Astrocyte of the spinal cord (primary cell): ENCODE results near the gene ALDH3B2.
A peak's percentile ranks its signal among the peaks of the same experiment; 100 is the strongest.

Source experiments
- DNase-seq: peaks from one replicate; pipeline ENCODE4 v3.0.0; 2011; ENCODE audit warnings: low read depth, low spot score
- H3K4me3 ChIP-seq: 2 replicates; pipeline ENCODE4 v1.5.1; 2011; ENCODE audit warnings: low read depth, mild to moderate bottlenecking, low read length, moderate library complexity
- CTCF ChIP-seq: IDR thresholded peaks from 2 replicates; pipeline ENCODE4 v1.5.1; 2012; ENCODE audit warnings: low read depth, mild to moderate bottlenecking, low read length, inconsistent platforms
- in situ Hi-C: cut with HindIII; loops from 2 replicates; pipeline ENCODE4 v1.10.0; 2017; ENCODE audit warnings: low sequenced_read_pairs

Gene ALDH3B2

GRCh38 chr11:67700548-67701262 is 26.3 kb upstream of the ALDH3B2 start:
- no peak overlapping the region for H3K4me3 ChIP-seq
- no peak for TF ChIP-seq CTCF
- no peak for DNase-seq
- in situ Hi-C loops: no loop called here

GRCh38 chr11:67700141-67700540 is 25.7 kb upstream of the ALDH3B2 start:
- in situ Hi-C loops: no loop called here
- no peak overlapping the region for H3K4me3 ChIP-seq
- DNase-seq: no peak
- no peak for TF ChIP-seq CTCF

- in situ Hi-C loops: no loop called here
- TF ChIP-seq CTCF: no peak
- DNase-seq: no peak
- H3K4me3 ChIP-seq: no peak overlapping the region
Measured at GRCh38 chr11:67699521-67699920, 25.1 kb upstream of the ALDH3B2 start.

GRCh38 chr11:67698247-67698646 is 23.8 kb upstream of the ALDH3B2 start:
- peak; percentile 16 for TF ChIP-seq CTCF
- in situ Hi-C loops: no loop called here
- no peak overlapping the region for H3K4me3 ChIP-seq
- no peak for DNase-seq

- TF ChIP-seq CTCF: no peak
- no peak for DNase-seq
- in situ Hi-C loops: no loop called here
- H3K4me3 ChIP-seq: no peak overlapping the region
Measured at GRCh38 chr11:67697846-67698245, 23.4 kb upstream of the ALDH3B2 start.

GRCh38 chr11:67696998-67697397 is 22.6 kb upstream of the ALDH3B2 start:
- no peak for DNase-seq
- no peak overlapping the region for H3K4me3 ChIP-seq
- TF ChIP-seq CTCF: no peak
- in situ Hi-C loops: no loop called here

- DNase-seq: no peak
- in situ Hi-C loops: no loop called here
- TF ChIP-seq CTCF: no peak
- H3K4me3 ChIP-seq: no peak overlapping the region
Measured at GRCh38 chr11:67695606-67696005, 21.2 kb upstream of the ALDH3B2 start.
